ENCODE measurements around the gene TM9SF4.
"Not testable (repeated sequence)": the region's sequence is repeated elsewhere in the genome, so short reads cannot be mapped to it uniquely, and the experiment has no call there.

The TM9SF4 gene

DNA sequence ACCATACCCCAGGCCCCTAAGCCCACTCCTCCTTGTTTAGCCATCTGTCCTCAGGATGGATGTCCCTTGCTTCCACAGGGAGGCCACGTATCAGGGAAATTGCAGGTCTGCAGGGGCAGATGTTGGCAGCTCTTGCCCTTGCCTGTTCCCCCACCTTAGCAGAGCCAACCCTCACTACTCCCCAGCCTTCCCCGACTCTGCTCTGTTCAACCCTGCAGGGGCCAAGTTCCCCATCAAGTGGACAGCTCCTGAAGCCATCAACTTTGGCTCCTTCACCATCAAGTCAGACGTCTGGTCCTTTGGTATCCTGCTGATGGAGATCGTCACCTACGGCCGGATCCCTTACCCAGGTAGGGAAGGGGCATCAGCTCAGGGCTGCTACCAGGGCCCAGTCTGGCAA is 10.7 kb upstream of the TM9SF4 start:
- no peak for DNase-seq

DNA sequence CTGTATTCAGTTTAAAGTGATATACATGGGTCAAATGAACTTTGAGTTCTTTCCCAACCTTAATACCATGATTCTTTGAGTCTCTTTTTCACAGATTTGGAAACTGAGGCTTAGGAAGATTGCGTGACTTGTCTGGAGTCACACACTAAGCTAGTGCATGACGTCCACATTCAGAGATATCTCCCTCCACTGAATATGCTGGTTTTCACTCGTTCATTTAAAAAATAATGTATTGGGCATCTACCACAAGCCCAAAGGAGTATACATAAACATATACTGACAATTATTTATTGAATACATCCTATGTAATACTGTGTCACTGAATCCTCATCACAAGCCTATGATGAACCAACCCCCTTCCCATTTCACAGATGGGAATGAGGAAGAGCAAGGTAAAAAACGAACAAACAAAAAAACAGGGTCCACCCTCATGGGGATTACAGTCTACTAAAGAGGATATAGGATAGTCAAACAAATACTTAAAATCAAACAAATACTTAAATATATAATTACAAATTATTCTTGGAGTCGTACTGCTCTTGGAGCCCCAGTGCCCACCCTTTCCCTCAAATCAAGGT is 611 bp upstream of the TM9SF4 start:
- no peak for DNase-seq

DNA sequence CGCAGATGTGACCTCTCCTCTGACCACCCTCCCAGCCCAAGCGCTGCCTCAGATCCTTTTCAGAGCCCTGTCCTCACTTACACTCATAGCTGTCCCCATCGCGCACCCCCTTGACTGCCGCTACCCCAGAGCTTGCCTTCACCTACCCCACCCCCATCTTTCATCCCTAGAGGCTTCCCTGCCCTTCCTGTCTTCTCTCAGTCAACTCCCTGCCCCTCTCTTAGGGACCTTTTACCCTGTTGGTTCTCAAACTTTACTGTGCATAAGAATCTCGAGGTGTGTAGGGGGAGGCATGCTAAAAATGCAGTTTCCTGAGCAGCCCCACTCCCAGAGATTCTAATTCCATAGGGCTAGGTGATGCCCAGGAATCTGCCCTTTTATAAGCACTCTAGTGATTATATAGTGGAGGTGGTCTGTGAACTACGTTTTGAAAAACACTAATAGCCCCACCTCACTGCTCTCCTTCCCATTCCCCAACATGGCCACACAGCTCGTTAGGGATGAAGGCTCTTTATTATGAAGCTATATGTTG is 725 bp downstream of the TM9SF4 start:
- DNase-seq: no peak

DNA sequence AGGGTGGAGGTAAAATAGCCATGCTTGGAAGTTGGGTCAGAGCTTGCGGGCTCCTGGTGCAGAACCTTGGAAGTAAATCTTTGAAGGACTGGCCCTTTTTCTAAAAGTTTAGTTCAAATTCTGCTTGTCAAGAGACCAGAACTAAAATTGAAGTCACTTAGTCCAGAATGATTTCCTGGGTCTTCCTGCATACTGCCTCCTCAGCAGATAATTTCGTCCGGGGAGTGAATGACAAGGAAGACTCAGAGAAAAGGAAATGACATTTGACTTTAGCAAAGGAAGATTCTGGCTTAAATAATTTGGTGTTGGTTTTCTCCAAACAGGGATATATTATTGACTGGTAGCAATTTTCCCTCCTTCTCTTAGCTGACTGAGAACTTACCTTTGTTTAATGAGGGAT is 1.2 kb downstream of the TM9SF4 start:
- DNase-seq: no peak

DNA sequence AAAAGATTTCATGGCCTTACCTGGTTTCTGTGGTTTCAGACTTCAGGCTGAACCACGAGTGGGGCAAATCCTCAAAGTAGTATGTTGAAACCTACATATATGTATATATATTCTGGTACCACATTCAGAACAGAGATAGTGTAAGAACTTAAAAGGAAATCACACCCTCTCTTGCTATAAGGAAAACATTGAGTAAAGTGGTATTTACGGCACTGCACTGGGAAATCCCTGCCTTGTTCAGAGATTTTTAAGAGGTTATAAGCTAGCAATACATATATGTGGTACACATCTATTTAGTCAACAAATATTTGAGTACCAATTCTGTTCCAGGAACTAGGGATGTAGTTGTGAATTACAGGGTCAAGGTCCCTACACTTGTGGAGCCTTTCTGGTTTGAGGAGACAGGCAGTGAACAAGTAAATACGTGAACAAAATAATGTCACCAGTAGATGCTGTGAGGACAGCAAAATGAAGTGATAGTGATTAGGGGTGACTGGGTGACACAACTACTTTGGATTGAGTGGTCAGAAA is 1.7 kb downstream of the TM9SF4 start:
- DNase-seq: no peak

DNA sequence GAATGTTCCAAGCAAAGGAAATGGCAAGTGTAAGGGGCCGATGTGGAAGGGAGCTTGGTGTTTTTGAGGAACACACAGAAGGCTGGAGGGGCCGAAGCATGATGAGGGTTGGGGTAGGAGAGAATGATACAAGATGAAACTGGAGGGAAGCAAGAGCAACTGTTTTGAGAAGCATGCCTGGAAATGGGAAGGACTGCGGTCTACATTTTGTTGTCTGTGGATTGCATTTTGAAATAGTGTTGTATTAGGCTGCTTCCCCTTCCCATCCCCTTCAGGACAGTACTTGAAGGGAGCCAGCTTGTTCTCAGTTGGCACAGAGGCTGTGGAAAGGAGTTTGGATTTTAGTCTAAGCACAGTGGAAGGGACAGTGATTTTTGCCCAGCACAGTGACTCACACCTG is 2.2 kb downstream of the TM9SF4 start:
- DNase-seq: no peak

DNA sequence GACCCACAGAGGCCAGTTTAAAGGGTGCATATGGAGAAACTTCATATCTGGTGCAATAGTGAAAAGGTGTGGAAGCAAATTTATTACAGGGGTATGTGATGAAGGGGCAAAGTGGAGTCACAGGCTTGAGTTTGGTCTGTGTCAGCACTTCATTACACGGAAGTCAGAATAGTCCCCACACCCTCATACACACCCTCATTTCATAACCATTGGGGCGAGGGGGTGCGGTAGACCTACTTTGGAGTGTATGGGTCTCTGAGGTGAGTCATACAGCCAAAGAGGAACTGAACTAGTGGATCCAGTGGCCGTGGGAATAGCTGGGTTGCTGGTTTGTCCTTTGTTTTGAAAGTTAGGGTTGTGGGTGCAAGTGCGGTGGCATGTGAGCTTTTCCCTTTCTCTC is 3.3 kb downstream of the TM9SF4 start:
- no peak for DNase-seq

DNA sequence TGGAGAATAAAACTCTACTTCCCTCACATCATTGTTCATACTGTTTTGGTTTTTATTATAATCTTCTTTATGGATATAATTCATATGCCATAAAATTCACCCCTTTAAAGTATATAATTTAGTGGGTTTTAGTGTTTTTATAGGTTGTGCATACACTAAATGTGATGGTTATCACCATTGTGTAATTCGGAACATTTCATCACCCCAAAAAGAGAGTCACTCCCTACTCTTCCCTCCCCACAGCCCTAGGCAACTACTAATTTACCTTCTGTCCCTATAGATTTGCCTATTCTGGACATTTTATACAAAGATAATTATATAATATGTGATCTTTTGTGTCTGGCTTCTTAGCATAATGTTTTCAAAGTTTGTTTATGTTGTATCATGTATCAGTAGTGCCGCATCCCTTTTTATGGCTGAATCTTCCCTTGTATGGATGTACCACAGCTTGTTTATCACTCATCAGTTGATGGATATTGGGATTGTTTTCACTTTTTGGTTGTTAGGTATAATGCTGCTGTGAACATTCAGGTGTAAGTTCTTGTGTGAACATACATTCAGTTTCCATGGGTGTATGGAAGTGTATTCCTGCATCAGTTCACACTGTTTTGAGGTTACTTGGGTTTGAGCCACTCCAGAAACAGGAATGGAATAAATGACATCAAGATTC is 4.2 kb downstream of the TM9SF4 start:
- DNase-seq: no peak

DNA sequence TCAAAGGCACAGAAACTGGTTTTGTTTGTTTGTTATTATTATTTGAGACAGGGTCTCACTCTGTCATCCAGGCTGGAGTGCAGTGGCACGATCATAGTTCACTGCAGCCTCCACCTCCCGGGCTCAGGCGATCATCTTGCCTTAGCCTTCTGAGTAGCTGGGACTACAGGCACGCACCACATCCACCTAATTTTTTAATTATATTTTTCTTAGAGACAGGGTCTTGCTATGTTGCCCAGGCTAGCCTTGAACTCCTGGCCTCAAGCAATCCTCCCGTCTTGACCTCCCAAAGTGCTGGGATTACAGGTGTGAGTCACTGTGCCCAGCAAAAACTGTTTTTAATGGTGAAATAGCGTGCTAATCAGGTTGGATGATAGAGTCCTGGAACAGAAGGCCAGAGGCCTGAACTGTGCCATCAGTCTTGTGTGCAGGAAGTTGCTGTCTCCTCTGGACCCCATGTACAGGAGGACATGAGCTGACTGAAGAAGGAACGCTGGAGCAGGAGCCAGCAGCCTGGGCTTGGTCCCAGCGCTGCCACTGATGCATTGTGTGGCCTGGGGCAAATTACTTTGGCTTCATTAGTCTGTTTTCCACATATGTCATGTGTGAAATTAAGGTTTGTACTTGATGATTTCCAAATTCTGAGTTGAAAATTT is 4.9 kb downstream of the TM9SF4 start:
- no peak for DNase-seq

DNA sequence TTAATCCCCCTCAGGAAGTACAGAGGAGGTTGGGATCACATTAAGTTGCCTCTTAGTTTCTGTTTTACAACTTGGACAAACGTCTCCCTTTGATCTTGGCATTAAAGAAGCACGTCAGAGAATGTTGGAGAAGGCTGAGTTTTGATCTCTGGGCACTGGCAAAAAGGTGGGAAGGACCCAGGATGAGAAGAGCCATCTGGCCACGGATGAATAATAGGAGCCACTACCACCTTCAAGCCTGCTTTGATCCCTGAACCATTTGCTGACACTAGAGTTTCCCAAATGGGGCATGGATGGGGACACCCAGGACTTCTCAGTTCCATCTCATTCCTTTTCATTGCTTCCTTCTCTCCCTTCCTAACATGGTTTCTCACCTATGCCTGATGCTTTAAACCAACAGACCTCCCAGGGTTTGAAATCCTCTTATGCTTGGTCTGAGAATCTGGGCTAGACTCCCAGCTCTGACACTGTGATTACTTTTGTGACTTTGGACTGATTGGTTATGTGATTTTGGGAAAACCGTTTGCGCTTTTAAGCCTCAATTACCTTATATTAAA is 5.8 kb downstream of the TM9SF4 start:
- no peak for DNase-seq

DNA sequence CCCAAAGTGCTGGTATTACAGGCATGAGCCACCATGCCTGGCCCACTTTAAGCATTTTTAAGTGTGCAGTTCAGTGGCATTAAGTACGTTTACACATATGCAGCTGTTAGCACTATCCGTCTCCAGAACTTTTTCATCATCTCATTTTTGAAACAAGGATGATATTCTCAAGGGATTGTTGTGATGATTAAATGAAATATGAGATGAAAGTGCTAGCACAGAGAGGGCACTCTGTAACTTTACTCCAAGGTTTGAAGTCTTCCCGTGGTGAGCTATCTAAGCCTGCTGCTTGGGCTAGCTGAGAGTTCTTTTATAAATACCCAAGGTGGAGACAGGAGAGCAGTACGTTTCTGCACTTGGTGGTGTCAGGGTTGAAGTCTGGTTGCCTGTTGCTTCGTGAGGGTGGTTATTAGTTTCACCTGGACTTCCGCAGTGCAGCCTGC is 6.6 kb downstream of the TM9SF4 start:
- no peak for DNase-seq

DNA sequence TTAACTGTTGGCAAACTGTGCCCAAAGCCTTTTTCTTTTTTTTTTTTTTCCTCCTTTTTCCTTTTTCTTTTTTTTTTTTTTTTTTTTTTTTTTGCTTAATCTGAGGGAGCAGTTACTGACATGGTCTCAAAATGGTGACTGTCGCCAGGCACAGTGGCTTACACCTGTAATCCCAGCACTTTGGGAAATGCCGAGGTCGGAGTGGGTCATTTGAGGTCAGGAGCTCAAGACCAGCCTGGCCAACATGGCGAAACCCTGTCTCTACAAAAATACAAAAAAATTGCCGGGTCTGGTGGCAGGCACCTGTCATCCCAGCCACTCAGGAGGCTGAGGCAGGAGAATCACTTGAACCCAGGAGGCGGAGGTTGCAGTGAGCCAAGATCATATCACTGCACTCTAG is 7.3 kb downstream of the TM9SF4 start:
- DNase-seq: not testable (repeated sequence)

DNA sequence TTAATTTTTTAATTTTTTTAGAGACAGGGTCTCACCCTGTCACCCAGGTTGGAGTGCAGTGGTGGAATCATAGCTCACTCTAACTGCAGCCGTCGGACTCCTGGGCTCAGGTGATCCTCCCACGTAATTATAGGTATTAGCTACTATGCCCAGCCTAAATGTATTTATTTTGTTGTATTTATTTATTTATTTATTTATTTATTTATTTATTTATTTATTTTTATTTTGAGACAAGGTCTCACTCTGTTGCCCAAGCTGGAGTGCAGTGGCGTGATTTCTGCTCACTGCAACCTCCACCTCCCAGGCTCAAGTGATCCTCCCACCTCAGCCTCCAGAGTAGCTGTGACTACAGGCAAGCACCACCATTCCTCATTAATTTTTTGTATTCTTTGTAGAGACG is 8.9 kb downstream of the TM9SF4 start:
- not testable (repeated sequence) for DNase-seq

DNA sequence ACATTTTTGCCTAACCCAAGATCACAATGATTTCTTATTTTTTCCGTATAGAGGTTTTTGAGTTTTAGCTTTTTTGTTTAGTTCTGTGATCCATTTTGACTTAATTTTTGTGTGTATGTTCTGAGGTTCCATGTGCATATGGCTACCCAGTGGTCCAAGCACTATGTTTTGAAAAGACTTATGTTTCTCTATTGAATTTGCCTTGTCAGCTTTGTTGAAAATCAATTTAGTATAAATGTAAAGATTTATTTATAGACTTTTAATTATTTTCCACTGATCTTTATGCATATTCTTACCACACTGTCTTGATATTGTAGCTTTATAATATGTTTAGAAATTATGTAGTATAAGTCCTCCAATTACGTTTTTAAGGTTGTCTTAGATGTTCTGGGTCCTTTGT is 10.2 kb downstream of the TM9SF4 start:
- DNase-seq: no peak

DNA sequence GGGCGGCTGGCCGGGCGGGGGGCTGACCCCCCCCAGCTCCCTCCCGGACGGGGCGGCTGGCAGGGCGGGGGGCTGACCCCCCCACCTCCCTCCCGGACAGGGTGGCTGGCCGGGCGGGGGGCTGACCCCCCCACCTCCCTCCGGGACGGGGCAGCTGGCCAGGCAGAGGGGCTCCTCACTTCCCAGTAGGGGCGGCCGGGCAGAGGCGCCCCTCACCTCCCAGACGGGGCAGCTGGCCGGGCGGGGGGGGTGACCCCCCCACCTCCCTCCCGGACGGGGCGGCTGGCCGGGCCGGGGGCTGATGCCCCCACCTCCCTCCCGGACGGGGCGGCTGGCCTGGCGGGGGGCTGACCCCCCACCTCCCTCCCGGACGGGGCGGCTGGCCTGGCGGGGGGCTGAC is 12.4 kb downstream of the TM9SF4 start:
- not testable (repeated sequence) for DNase-seq

DNA sequence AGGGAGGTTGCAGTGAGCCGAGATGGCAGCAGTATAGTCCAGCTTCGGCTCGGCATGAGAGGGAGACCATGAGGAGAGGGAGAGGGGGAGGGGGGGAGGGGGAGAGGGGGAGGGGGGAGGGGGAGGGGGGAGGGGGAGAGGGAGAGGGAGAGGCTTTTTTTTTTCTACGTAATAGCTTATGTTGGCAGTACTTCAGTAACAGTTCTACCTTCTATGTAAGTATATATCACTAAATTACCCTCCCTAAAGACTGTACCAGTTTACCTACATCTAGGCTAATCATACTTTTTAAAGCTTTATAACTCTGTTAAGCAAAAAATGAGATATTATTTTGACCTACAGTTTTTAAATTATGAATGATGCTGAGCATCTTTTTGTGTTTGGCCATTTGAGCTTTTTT is 13.6 kb downstream of the TM9SF4 start:
- no peak for DNase-seq

DNA sequence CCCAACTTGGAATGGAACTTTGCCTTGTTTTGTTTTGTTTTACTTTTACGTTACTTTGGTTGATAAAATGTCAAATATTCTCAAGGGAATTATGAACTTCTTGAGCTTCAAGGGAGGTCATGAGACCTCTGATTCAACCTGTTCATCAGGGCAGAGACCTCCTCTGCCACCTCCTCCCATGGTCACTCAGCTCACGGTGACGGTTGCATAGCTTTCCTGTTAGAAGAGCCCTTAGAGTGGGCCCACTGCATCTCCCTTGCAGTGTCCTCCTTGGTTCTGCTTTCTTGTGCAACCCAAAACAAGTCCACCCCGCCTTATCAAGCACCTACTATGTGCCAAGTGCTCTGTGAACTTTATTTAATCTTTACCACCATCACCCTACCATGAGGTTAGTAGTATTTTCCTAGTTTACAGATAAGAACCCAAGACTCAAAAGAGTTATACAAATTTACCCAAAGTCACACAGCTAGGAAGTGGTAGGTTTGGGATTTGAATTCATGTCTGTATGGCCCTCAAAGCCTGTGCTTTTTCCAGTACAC is 15.5 kb downstream of the TM9SF4 start:
- no peak for DNase-seq

DNA sequence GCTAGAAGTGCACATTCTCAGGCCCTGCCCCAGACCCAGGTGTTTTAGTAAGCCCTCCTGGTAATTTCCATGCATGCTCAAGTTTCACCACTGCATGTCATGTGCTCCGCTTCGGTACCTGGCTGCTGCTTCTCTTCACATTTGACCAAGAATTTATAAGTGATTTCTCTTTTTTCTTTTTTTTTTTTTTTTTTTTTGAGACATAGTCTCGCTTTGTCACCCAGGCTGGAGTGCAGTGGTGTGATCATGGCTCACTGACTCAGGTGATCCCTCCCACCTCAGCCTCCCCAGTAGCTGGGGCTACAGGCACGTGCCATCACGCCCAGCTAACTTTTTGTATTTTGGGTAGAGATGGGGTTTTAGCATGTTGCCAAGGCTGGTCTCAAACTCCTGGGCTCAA is 16.0 kb downstream of the TM9SF4 start:
- no peak for DNase-seq

DNA sequence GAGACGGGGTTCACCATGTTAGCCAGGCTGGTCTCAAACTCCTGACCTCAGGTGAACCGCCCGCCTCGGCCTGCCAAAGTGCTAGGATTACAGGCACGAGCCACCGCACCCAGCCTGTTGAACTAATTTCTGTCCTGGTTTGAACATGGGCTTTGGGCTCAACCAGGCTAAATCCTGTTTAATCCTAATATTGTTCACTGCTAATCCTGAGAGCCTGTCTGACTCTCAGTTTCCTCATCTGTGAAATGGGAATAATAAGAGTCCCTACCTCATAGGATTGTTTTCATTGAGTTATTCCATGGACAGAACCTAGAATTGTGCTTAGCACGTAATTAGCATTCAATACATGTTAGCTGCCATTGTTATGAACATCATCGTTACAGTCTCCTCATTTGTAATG is 17.4 kb downstream of the TM9SF4 start:
- DNase-seq: no peak

DNA sequence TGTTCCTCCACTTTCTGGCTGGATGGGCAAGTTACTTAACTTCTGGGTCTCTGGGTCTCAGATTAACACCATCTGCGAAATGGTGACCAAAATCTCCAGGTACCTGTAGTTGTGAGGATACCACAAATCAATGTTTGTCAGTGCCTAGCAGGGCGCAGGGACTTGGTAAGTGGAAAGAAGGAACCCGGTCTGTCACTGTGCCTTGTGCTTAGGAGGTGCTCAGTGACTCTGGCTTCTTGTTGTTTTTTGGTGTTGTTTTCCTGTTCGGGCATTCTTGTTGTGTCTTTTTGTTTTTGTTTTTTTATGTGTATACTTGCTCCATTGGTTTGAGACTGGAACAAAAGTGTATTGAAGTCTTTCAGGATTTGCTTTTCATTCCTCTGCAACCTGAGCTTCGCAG is 17.8 kb downstream of the TM9SF4 start:
- DNase-seq: no peak

DNA sequence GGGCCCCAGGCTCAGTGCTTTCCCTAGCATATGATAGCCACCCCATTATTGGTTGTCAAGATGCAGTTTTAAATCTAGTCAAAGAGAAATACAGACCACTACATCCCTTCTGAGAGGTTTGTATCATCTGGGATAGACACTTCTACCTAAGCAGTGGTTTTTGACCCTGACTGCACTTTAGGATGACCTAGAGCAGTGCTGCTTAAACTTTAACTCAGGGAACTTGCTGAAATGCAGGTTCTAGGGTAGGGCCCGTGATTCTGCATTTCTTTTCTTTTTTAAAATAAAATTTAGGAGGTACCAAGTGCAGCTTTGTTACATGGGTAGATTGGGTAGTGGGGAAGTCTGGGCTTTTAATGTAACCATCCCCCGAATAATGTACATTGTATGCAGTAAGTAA is 18.7 kb downstream of the TM9SF4 start:
- no peak for DNase-seq

DNA sequence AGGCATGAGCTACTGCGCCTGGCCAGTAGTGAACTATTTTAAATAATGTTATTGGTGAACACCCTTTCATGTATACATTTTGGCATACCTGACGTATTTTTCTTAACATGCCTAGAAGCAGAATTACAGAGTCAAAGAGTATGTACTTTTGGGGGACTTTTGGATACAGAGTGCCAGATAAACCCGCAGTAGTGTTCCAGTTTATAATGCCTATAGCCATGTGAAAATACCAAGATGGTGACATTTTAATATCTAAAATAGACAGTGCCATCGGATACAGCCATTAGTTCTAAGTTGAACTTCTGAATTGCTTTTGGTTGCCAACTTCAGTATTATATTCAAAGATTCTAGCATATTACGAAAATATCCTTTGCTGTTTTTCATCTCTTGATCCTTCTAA is 20.3 kb downstream of the TM9SF4 start:
- DNase-seq: no peak

DNA sequence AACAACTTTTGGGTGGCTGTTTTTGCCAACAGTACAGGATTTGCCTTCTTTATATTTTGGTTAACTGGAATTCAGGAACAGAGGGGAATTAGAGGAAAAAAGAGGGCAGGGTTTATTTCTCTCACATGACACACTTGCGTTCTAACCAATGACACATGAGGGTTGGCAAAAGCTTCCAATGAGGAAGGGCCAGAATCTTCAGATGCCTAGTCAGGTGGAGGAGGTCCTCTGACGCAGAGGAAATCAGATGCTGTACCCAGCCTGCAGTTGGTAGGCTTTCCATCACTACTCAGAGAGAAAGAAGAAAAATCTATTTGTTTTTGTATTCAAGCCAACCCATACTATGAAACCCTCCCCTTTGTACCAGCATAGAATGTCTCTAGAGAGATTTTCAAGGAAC is 20.8 kb downstream of the TM9SF4 start:
- no peak for DNase-seq

DNA sequence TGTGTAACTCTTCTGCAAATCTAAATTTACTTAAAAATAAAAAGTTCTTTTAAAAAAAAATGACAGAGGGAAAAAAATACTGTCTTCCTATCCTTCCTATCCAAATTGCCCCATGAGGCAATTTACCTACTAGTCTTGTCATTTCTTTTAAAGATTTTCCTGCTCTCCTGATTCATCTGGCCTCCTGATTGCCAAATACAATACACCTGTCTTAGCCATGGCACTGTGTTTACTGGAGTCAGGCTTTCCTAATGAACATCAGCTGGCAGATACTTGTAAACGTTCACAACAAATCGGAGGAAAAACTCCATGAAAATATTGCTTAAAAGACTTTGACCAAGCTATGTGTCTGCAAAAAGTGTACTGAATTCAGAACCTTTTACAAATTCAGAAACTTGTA is 21.5 kb downstream of the TM9SF4 start:
- DNase-seq: no peak

All from kidney glomerular epithelial cell (primary cell).